ENCODE measurements around the gene MAEA.

Gene MAEA

DNA sequence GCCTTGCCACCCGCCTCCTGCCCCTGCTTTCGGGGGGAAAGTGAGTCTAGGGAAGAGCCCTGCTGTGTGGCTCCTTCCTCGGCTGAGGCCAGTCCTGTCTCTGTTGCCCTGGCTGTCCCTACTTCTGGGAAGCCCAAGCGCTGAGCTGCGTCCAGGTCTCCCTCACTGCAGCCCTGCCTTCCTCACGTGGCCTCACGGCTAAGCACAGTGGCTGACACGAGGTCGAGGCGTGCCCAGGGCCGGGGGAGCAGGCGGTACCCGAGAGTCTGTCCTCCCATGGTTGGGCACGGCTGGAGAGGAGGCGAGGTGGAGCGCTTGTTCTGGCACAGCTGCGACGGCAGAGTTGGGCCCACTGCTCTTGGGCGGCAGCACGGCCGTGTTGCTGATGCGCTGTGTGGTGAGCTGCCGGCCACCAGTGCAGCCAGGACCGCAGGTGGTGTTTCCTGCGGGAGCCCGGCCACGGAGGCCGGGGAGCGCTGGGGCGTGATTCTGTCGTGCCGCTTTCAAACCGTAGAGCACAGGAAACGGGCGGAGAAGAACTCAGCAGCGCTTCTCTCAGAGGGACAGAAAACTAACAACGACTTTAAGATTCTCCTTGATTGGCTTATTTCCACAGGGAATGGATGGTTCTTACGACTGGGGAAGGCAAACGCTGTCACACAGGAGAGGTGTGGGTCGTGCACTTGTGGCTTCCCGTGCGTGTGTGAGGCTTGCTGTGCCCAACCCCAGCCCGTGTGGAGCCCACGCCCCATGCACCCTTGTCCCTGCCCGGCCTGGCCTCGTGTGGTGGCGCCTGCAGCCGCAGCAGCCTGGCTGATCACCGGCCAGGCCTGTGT, 21.3 kb downstream of the MAEA start:
- H3K9ac ChIP-seq (ENCODE audit: low read depth, low read length, poor library complexity, severe bottlenecking) = no peak overlapping the region
- no peaks in the 10 kb centered on the region for H3K9me2 ChIP-seq (replicated peaks; ENCODE audit: low read depth, low read length)
- H3K27me3 ChIP-seq (ENCODE audit: insufficient read depth, low read length, poor library complexity, severe bottlenecking) = no peaks in the 10 kb centered on the region
- H3F3A ChIP-seq (ENCODE audit: low read depth) = no peaks in the 10 kb centered on the region
- H3K4me2 ChIP-seq (ENCODE audit: low read depth, low read length, poor library complexity, severe bottlenecking) = no peak overlapping the region
- peaks cover 21% of the 10 kb centered on the region for H4K20me1 ChIP-seq (ENCODE audit: insufficient read depth, low read length, poor library complexity, severe bottlenecking)
- no peak overlapping the region for H2AFZ ChIP-seq (ENCODE audit: low read length)
- H3K4me1 ChIP-seq (ENCODE audit: insufficient read depth, low read length, poor library complexity, severe bottlenecking) = no peaks in the 10 kb centered on the region
- peaks cover 37% of the 10 kb centered on the region; the same call in 1 of the 2 replicates for H3K36me3 ChIP-seq (ENCODE audit: insufficient read depth, low read length)
- H3K9me3 ChIP-seq (ENCODE audit: insufficient read depth, low read depth, low read length) = no peaks in the 10 kb centered on the region; the same call in 1 of the 2 replicates
- TF ChIP-seq, protein P1, sequence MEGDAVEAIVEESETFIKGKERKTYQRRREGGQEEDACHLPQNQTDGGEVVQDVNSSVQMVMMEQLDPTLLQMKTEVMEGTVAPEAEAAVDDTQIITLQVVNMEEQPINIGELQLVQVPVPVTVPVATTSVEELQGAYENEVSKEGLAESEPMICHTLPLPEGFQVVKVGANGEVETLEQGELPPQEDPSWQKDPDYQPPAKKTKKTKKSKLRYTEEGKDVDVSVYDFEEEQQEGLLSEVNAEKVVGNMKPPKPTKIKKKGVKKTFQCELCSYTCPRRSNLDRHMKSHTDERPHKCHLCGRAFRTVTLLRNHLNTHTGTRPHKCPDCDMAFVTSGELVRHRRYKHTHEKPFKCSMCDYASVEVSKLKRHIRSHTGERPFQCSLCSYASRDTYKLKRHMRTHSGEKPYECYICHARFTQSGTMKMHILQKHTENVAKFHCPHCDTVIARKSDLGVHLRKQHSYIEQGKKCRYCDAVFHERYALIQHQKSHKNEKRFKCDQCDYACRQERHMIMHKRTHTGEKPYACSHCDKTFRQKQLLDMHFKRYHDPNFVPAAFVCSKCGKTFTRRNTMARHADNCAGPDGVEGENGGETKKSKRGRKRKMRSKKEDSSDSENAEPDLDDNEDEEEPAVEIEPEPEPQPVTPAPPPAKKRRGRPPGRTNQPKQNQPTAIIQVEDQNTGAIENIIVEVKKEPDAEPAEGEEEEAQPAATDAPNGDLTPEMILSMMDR (conservative IDR thresholded peaks at IDR 0.05; ENCODE audit: low read length) = no peak
- no peak for TF ChIP-seq EZH2phosphoT487 (IDR thresholded peaks at IDR 0.05; ENCODE audit: borderline replicate concordance)
- H3K4me3 ChIP-seq (ENCODE audit: low read length, poor library complexity, severe bottlenecking) = no peak overlapping the region
- peaks cover 55% of the 10 kb centered on the region for H3K79me2 ChIP-seq (ENCODE audit: insufficient read depth, low read length)

DNA sequence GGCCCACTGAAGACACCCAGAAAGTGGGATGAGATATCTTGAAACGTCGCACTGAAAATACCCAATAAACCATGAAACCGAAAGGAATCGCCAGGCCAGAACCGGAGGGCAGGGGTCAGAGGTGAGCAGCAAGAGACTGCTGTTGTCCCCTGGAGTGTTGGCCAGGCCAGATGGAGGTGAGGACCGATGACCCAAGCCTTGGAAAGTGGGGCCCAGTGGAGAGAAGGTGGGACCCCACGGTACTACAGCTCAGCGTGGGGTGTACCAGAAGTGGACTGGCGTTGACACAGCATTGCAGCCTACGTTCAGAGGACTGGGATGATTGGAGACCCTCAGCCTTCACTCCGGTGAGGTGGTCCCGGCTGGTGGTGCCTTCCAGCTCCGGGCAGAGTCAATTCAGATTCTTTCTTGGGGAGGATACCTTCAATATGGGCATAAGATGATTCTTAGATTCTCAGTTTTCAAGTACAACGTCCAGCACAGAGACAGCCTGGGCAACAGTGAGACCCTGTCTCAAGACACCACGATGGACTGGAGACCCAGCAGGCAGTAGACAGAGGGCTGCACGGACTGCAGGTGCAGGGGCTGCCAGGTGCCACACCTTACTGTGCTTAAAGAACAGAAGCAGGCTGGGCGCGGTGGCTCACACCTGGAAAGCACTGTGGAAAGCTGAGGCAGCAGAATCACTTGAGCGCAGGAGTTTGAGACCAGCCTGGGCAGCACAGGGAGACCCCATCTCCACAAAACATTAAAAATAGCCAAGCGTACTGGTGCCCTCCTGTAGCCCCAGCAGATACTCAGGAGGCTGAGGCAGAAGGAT, 23.3 kb downstream of the MAEA start:
- Histone ChIP-seq H3K36me3 (ENCODE audit: insufficient read depth, low read length) (peaks cover 52% of the 10 kb centered on the region; the same call in 1 of the 2 replicates), H3K4me2 (ENCODE audit: low read depth, low read length, poor library complexity, severe bottlenecking) (no peak overlapping the region), H3K4me1 (ENCODE audit: insufficient read depth, low read length, poor library complexity, severe bottlenecking) (no peaks in the 10 kb centered on the region), H3K27me3 (ENCODE audit: insufficient read depth, low read length, poor library complexity, severe bottlenecking) (no peaks in the 10 kb centered on the region), H3F3A (ENCODE audit: low read depth) (no peaks in the 10 kb centered on the region), H3K4me3 (ENCODE audit: low read length, poor library complexity, severe bottlenecking) (no peak overlapping the region), H3K9me2 (replicated peaks; ENCODE audit: low read depth, low read length) (no peaks in the 10 kb centered on the region), H3K9ac (ENCODE audit: low read depth, low read length, poor library complexity, severe bottlenecking) (no peak overlapping the region), H3K79me2 (ENCODE audit: insufficient read depth, low read length) (peaks cover 36% of the 10 kb centered on the region), H3K9me3 (ENCODE audit: insufficient read depth, low read depth, low read length) (no peaks in the 10 kb centered on the region; the same call in 1 of the 2 replicates), H2AFZ (ENCODE audit: low read length) (no peak overlapping the region), H4K20me1 (ENCODE audit: insufficient read depth, low read length, poor library complexity, severe bottlenecking) (peaks cover 8% of the 10 kb centered on the region)
- TF ChIP-seq, protein P1 (conservative IDR thresholded peaks at IDR 0.05; ENCODE audit: low read length) = no peak
- TF ChIP-seq EZH2phosphoT487 (IDR thresholded peaks at IDR 0.05; ENCODE audit: borderline replicate concordance) = no peak

DNA sequence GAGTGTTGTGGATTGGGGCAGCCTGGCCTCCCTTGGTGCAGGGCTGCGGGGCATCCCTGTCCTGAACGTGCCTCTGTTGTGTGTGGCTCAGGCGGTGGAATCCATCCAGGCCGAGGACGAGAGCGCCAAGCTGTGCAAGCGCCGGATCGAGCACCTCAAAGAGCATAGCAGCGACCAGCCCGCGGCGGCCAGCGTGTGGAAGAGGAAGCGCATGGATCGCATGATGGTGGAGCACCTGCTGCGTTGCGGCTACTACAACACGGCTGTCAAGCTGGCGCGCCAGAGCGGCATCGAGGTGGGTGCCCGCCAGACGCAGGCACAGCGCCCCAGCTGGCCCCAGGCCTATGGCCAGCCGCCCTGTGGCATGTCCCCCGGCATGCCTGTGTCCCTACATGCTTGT, 25.6 kb downstream of the MAEA start:
- H3K36me3 ChIP-seq (ENCODE audit: insufficient read depth, low read length) = peaks cover 68% of the 10 kb centered on the region; the same call in 1 of the 2 replicates
- TF ChIP-seq, protein P1 (conservative IDR thresholded peaks at IDR 0.05; ENCODE audit: low read length) = no peak
- TF ChIP-seq EZH2phosphoT487 (IDR thresholded peaks at IDR 0.05; ENCODE audit: borderline replicate concordance) = no peak
- no peak overlapping the region for H3K4me3 ChIP-seq (ENCODE audit: low read length, poor library complexity, severe bottlenecking)
- H3K9me3 ChIP-seq (ENCODE audit: insufficient read depth, low read depth, low read length) = no peaks in the 10 kb centered on the region; the same call in 1 of the 2 replicates
- H4K20me1 ChIP-seq (ENCODE audit: insufficient read depth, low read length, poor library complexity, severe bottlenecking) = no peaks in the 10 kb centered on the region
- no peak overlapping the region for H3K9ac ChIP-seq (ENCODE audit: low read depth, low read length, poor library complexity, severe bottlenecking)
- H3K4me1 ChIP-seq (ENCODE audit: insufficient read depth, low read length, poor library complexity, severe bottlenecking) = no peaks in the 10 kb centered on the region
- H2AFZ ChIP-seq (ENCODE audit: low read length) = no peak overlapping the region
- no peaks in the 10 kb centered on the region for H3K27me3 ChIP-seq (ENCODE audit: insufficient read depth, low read length, poor library complexity, severe bottlenecking)
- no peak overlapping the region for H3K4me2 ChIP-seq (ENCODE audit: low read depth, low read length, poor library complexity, severe bottlenecking)
- no peaks in the 10 kb centered on the region for H3K9me2 ChIP-seq (replicated peaks; ENCODE audit: low read depth, low read length)
- no peaks in the 10 kb centered on the region for H3F3A ChIP-seq (ENCODE audit: low read depth)
- peaks cover 14% of the 10 kb centered on the region; the same call in 1 of the 2 replicates for H3K79me2 ChIP-seq (ENCODE audit: insufficient read depth, low read length)

Data from Loucy (cell line).